WERI-Rb-1 (cell line): ENCODE results near the gene WIPF3.

Experiments
- DNase-seq: peaks from one replicate; pipeline ENCODE4 v3.0.0-alpha.2; 2020
- H3K27ac ChIP-seq: fragments of 250-450 bp; sonication (Bioruptor Pico); 2 replicates; pipeline ENCODE4 v1.5.1; 2020; ENCODE audit warnings: mild to moderate bottlenecking, moderate library complexity
- H3K27me3 ChIP-seq: fragments of 250-450 bp; sonication (Bioruptor Pico); 2 replicates; pipeline ENCODE4 v1.5.1; 2021; ENCODE audit warnings: mild to moderate bottlenecking, low read depth, moderate library complexity; ENCODE audit not compliant: insufficient read depth, severe bottlenecking
- H3K36me3 ChIP-seq: fragments of 250-450 bp; sonication (Bioruptor Pico); 2 replicates; pipeline ENCODE4 v1.5.1; 2020; ENCODE audit warnings: mild to moderate bottlenecking, moderate library complexity
- H3K4me3 ChIP-seq: 2 replicates; pipeline ENCODE4 v1.5.1; 2011; ENCODE audit warnings: low read depth, mild to moderate bottlenecking, control low read depth, low read length
- H3K9me3 ChIP-seq: fragments of 250-450 bp; sonication (Bioruptor Pico); 2 replicates; pipeline ENCODE4 v1.5.1; 2021; ENCODE audit warnings: mild to moderate bottlenecking, moderate library complexity; ENCODE audit not compliant: severe bottlenecking
- CTCF ChIP-seq: IDR thresholded peaks from 2 replicates; pipeline ENCODE4 v1.5.1; 2011; ENCODE audit warnings: low read depth, mild to moderate bottlenecking, control low read depth, inconsistent platforms, low read length

The WIPF3 gene

DNA sequence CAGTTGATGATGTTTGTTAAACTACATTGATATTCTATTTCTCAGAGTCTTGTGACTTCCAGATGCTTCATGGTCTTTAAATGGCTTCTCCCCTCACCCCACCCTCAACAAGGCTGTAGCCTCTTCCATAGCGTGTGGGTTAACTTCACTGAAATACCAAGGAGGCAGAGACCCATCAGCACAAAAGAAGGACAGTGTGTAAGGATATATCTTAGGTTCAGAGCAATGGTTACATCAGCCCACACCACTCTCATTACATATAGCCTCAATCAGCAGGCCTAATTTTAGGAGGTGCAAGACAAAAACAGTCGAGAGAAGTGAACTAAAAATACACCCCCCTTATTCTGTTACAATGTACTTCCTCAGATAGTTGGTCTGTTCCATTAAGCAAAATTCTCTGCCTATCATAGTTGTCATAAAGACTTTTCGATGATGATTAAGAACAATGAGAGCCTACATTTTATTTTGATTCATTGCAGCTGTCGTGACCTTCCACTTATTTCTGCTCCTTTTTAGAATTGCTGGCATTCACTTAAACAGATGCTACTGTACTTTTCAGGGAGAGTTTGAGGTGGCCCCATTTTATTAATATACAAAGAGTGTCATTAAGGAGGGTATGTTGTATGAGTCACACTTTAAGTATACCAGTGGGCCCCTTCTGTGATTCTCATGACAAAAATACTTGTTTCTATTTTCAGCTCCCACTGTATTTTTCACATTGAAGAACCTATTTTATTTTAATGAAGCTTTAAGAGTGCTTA lies 52.1 kb downstream of the WIPF3 start:
- Histone ChIP-seq H3K4me3 (no peak overlapping the region), H3K36me3 (no peaks in the 10 kb centered on the region), H3K27ac (no peak overlapping the region), H3K27me3 (no peaks in the 10 kb centered on the region), H3K9me3 (no peaks in the 10 kb centered on the region)
- DNase-seq = no peak
- no peak for TF ChIP-seq CTCF

DNA sequence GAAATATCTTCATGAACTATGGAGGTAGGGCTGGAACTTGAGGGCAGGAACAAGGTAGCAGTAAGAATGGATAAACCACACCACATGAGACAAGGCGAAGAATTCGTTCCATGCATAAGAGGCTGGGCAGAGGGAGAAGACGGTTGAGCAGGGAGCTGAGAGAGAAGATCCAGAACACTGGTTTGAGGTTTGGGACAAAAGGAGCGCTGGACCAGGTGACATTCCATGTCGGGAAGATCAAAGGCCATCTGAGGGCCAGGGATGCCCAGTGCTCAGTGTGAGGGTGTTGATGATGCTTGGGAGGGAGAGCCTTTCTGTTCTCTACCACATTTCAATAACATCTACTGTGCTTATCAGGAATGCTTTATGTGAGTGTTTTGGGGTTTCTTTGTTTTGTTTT lies 52.8 kb downstream of the WIPF3 start:
- no peaks in the 10 kb centered on the region for H3K27me3 ChIP-seq
- no peaks in the 10 kb centered on the region for H3K36me3 ChIP-seq
- no peak overlapping the region for H3K27ac ChIP-seq
- H3K4me3 ChIP-seq = no peak overlapping the region
- H3K9me3 ChIP-seq = no peaks in the 10 kb centered on the region
- TF ChIP-seq CTCF = no peak
- DNase-seq = no peak

DNA sequence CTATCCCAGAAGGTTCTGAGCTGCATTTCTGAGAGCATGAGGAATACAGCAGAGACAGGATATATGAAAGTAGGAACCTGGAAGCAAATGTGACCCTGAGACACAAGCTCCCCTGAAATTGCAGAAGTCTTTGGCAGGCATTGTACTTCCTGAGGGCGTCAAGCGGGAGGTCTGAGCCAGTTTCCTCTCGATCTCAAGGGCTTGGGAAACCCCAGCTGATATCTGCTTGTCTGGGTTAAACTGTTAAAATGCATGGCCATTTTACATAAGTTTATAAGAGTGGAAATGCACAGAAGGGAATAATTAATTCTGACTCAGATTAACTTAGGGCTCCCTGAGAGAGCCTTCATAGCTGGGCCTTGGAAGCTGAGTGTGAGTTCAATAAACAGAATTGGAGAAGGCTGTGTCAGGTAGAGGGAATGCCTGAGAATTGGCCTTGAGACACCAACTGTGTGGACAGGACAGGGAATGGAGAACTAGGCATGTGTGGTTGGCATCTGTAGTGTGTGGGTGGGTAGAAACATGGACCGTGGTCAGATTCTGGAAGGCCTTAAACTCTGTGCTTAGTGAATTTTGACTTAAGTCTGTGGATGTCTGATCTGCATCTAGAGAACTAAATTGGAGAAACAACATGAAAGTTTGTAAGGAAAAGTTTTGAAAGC lies 53.3 kb downstream of the WIPF3 start:
- Histone ChIP-seq H3K36me3 (no peaks in the 10 kb centered on the region), H3K4me3 (no peak overlapping the region), H3K27me3 (no peaks in the 10 kb centered on the region), H3K9me3 (no peaks in the 10 kb centered on the region), H3K27ac (no peak overlapping the region)
- DNase-seq = no peak
- no peak for TF ChIP-seq CTCF

DNA sequence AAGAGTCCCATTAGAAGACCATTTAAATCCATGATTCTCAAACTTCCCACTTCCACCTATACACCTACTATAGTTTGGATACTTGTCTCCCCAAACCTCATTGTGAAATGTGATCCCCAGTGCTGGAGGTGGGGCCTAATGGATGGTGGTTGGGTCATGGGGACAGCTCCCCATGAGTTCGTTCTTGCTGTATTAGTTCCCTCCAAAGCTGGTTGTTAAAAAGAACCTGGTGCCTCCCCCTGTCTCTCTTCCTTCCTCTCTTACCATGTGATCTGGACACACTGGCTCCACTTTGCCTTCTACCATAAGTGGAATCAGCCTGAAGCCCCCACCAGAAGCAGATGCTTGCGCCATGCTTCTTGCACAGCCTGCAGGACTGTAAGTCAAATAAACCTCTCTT lies 53.9 kb downstream of the WIPF3 start:
- DNase-seq = no peak
- TF ChIP-seq CTCF = no peak
- Histone ChIP-seq H3K27me3 (no peaks in the 10 kb centered on the region), H3K36me3 (no peaks in the 10 kb centered on the region), H3K4me3 (no peak overlapping the region), H3K27ac (no peak overlapping the region), H3K9me3 (no peaks in the 10 kb centered on the region)

DNA sequence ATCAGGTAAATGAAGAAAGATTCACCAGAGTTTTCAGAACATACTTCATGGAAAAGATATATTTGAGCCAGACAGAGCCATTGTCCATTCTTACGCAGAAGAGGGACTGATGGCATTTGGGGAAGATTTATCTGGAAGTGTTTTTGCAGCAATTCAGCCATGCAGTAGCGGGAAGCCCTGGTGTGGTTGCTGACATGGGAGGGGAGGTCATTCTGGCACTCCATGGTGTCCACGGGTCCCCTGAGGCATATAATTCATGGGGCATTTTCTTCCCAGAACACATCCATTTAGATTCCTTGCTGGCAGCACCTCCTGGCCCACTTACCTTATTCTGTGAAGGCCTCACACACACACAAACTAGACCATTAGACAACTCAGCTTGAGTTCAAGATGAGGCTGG lies 55.6 kb downstream of the WIPF3 start:
- no peak for TF ChIP-seq CTCF
- H3K27ac ChIP-seq = no peak overlapping the region
- H3K36me3 ChIP-seq = no peaks in the 10 kb centered on the region
- H3K27me3 ChIP-seq = no peaks in the 10 kb centered on the region
- no peak overlapping the region for H3K4me3 ChIP-seq
- DNase-seq = no peak
- H3K9me3 ChIP-seq = no peaks in the 10 kb centered on the region

DNA sequence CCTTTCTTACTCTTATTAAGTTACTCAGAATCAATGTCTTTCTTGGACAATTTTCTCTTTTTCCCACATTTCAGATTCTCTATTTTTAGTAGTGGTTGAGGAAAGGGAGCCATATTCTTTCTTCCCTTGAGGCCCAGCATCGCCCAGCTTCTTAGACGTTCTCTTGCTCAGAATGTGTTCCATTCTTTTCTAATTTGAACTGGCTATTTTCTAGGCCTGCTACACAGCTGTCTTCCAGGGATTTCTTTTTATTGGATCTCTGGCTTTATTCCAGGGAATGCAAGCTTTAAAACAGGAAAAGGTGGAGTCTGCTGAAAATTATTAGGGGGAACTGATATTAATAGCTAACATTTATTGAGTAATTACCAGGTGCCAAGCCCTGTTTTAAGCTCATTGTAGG lies 58.3 kb downstream of the WIPF3 start:
- no peak for DNase-seq
- Histone ChIP-seq H3K36me3 (no peaks in the 10 kb centered on the region), H3K27me3 (no peaks in the 10 kb centered on the region), H3K27ac (no peak overlapping the region), H3K9me3 (no peaks in the 10 kb centered on the region), H3K4me3 (no peak overlapping the region)
- no peak for TF ChIP-seq CTCF
